GM12801 (cell line): ENCODE data around the gene ZHX3.

Experiments
- TF ChIP-seq, protein P1 (sequence below): IDR thresholded peaks from one replicate; pipeline ENCODE4 v1.5.1; 2011; ENCODE audit warnings: control low read depth; ENCODE audit not compliant: insufficient read length; ENCODE audit errors: extremely low read depth

The ZHX3 gene

GRCh38 chr20:41358717-41359116 lies 41.2 kb upstream of the ZHX3 start:
- TF ChIP-seq, protein P1, sequence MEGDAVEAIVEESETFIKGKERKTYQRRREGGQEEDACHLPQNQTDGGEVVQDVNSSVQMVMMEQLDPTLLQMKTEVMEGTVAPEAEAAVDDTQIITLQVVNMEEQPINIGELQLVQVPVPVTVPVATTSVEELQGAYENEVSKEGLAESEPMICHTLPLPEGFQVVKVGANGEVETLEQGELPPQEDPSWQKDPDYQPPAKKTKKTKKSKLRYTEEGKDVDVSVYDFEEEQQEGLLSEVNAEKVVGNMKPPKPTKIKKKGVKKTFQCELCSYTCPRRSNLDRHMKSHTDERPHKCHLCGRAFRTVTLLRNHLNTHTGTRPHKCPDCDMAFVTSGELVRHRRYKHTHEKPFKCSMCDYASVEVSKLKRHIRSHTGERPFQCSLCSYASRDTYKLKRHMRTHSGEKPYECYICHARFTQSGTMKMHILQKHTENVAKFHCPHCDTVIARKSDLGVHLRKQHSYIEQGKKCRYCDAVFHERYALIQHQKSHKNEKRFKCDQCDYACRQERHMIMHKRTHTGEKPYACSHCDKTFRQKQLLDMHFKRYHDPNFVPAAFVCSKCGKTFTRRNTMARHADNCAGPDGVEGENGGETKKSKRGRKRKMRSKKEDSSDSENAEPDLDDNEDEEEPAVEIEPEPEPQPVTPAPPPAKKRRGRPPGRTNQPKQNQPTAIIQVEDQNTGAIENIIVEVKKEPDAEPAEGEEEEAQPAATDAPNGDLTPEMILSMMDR, result no peak

GRCh38 chr20:41358230-41358629 lies 40.7 kb upstream of the ZHX3 start:
- TF ChIP-seq, protein P1, result no peak

- TF ChIP-seq, protein P1, result no peak
These were observed 40.1 kb upstream of the ZHX3 start for GRCh38 chr20:41357424-41358163.

GRCh38 chr20:41356951-41357350 lies 39.4 kb upstream of the ZHX3 start:
- TF ChIP-seq, protein P1, result no peak

- TF ChIP-seq, protein P1, result no peak
These were observed 38.2 kb upstream of the ZHX3 start for GRCh38 chr20:41355598-41356203.

- TF ChIP-seq, protein P1, result no peak
These were observed 37.7 kb upstream of the ZHX3 start for GRCh38 chr20:41355192-41355591.

GRCh38 chr20:41353530-41353929 lies 36.0 kb upstream of the ZHX3 start:
- TF ChIP-seq, protein P1, result no peak
